ENCODE measurements around the gene IFT88.

Gene IFT88

DNA sequence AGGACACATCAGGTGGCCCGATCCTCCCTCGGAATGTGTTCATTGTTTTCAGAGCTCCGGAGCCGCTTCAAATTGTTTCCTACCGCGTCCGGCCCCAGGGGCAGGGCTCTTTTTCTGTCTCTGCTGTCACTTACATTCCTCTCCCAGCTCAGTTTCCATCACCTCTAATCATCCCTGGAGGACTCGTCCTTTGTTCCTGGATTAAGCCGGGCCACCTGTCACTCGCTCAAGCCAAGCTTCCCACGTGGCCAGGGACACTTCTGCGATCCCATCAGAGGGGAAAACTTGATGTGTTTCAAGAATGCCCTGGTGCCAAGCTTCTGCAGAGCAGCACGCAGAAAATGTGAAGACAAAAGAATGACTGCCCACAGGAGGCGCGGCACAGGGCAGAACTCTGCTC, 150.0 kb downstream of the IFT88 start:
- ChIA-PET CTCF (interaction anchor here (0.8 to 1.0 kb wide), 2 partner anchors 50 to 112 kb away, joined by 3 to 4 read pairs; no protein-coding TSS in a partner anchor), POLR2A (no interaction called here)
- Histone ChIP-seq H3K36me3 (ENCODE audit: control insufficient read depth in 2 of 2, insufficient read depth in 1 of 2, low read length in 2 of 2) (no peaks in the 10 kb centered on the region), H3K9me3 (ENCODE audit: control insufficient read depth, insufficient read depth, low read depth, low read length) (no peaks in the 10 kb centered on the region), H3K27ac (ENCODE audit: extremely low read depth, low read depth, low read length) (no peak overlapping the region), H3K4me3 (ENCODE audit: low read depth, low read length) (no peak overlapping the region), H3K4me1 (ENCODE audit: control insufficient read depth, insufficient read depth, low read length) (no peaks in the 10 kb centered on the region; the same call in 1 of the 2 replicates)
- TF ChIP-seq ZNF530 (tag by site-specific recombination; IDR thresholded peaks at IDR 0.05; ENCODE audit: low read depth) (no peak), MYNN (tag by site-specific recombination; IDR thresholded peaks at IDR 0.05; ENCODE audit: borderline replicate concordance) (no peak), ZNF23 (tag by site-specific recombination; IDR thresholded peaks at IDR 0.05; ENCODE audit: borderline replicate concordance) (no peak), ZEB2 (tag by site-specific recombination; IDR thresholded peaks at IDR 0.05) (no peak), HOXA7 (CRISPR knock-in tag; IDR thresholded peaks at IDR 0.05; ENCODE audit: borderline replicate concordance) (no peak), ZNF140 (tag by site-specific recombination; IDR thresholded peaks at IDR 0.05) (no peak), ZNF350 (tag by site-specific recombination; IDR thresholded peaks at IDR 0.05) (no peak)
- TF ChIP-seq, protein P1, sequence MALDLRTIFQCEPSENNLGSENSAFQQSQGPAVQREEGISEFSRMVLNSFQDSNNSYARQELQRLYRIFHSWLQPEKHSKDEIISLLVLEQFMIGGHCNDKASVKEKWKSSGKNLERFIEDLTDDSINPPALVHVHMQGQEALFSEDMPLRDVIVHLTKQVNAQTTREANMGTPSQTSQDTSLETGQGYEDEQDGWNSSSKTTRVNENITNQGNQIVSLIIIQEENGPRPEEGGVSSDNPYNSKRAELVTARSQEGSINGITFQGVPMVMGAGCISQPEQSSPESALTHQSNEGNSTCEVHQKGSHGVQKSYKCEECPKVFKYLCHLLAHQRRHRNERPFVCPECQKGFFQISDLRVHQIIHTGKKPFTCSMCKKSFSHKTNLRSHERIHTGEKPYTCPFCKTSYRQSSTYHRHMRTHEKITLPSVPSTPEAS (tag by site-specific recombination; IDR thresholded peaks at IDR 0.05) = no peak
- TF ChIP-seq, protein P2, sequence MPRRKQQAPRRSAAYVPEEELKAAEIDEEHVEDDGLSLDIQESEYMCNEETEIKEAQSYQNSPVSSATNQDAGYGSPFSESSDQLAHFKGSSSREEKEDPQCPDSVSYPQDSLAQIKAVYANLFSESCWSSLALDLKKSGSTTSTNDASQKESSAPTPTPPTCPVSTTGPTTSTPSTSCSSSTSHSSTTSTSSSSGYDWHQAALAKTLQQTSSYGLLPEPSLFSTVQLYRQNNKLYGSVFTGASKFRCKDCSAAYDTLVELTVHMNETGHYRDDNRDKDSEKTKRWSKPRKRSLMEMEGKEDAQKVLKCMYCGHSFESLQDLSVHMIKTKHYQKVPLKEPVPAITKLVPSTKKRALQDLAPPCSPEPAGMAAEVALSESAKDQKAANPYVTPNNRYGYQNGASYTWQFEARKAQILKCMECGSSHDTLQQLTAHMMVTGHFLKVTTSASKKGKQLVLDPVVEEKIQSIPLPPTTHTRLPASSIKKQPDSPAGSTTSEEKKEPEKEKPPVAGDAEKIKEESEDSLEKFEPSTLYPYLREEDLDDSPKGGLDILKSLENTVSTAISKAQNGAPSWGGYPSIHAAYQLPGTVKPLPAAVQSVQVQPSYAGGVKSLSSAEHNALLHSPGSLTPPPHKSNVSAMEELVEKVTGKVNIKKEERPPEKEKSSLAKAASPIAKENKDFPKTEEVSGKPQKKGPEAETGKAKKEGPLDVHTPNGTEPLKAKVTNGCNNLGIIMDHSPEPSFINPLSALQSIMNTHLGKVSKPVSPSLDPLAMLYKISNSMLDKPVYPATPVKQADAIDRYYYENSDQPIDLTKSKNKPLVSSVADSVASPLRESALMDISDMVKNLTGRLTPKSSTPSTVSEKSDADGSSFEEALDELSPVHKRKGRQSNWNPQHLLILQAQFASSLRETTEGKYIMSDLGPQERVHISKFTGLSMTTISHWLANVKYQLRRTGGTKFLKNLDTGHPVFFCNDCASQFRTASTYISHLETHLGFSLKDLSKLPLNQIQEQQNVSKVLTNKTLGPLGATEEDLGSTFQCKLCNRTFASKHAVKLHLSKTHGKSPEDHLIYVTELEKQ (tag by site-specific recombination; IDR thresholded peaks at IDR 0.05; ENCODE audit: borderline replicate concordance) = no peak
- TF ChIP-seq, protein P3, sequence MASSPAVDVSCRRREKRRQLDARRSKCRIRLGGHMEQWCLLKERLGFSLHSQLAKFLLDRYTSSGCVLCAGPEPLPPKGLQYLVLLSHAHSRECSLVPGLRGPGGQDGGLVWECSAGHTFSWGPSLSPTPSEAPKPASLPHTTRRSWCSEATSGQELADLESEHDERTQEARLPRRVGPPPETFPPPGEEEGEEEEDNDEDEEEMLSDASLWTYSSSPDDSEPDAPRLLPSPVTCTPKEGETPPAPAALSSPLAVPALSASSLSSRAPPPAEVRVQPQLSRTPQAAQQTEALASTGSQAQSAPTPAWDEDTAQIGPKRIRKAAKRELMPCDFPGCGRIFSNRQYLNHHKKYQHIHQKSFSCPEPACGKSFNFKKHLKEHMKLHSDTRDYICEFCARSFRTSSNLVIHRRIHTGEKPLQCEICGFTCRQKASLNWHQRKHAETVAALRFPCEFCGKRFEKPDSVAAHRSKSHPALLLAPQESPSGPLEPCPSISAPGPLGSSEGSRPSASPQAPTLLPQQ (tag by site-specific recombination; IDR thresholded peaks at IDR 0.05) = no peak
- TF ChIP-seq, protein P4, sequence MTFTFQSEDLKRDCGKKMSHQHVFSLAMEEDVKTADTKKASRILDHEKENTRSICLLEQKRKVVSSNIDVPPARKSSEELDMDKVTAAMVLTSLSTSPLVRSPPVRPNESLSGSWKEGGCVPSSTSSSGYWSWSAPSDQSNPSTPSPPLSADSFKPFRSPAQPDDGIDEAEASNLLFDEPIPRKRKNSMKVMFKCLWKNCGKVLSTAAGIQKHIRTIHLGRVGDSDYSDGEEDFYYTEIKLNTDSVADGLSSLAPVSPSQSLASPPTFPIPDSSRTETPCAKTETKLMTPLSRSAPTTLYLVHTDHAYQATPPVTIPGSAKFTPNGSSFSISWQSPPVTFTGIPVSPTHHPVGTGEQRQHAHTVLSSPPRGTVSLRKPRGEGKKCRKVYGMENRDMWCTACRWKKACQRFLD (tag by site-specific recombination; IDR thresholded peaks at IDR 0.05) = no peak
- TF ChIP-seq, protein P5, sequence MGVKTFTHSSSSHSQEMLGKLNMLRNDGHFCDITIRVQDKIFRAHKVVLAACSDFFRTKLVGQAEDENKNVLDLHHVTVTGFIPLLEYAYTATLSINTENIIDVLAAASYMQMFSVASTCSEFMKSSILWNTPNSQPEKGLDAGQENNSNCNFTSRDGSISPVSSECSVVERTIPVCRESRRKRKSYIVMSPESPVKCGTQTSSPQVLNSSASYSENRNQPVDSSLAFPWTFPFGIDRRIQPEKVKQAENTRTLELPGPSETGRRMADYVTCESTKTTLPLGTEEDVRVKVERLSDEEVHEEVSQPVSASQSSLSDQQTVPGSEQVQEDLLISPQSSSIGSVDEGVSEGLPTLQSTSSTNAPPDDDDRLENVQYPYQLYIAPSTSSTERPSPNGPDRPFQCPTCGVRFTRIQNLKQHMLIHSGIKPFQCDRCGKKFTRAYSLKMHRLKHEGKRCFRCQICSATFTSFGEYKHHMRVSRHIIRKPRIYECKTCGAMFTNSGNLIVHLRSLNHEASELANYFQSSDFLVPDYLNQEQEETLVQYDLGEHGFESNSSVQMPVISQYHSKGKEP (tag by site-specific recombination; IDR thresholded peaks at IDR 0.05) = no peak
- TF ChIP-seq, protein P6, sequence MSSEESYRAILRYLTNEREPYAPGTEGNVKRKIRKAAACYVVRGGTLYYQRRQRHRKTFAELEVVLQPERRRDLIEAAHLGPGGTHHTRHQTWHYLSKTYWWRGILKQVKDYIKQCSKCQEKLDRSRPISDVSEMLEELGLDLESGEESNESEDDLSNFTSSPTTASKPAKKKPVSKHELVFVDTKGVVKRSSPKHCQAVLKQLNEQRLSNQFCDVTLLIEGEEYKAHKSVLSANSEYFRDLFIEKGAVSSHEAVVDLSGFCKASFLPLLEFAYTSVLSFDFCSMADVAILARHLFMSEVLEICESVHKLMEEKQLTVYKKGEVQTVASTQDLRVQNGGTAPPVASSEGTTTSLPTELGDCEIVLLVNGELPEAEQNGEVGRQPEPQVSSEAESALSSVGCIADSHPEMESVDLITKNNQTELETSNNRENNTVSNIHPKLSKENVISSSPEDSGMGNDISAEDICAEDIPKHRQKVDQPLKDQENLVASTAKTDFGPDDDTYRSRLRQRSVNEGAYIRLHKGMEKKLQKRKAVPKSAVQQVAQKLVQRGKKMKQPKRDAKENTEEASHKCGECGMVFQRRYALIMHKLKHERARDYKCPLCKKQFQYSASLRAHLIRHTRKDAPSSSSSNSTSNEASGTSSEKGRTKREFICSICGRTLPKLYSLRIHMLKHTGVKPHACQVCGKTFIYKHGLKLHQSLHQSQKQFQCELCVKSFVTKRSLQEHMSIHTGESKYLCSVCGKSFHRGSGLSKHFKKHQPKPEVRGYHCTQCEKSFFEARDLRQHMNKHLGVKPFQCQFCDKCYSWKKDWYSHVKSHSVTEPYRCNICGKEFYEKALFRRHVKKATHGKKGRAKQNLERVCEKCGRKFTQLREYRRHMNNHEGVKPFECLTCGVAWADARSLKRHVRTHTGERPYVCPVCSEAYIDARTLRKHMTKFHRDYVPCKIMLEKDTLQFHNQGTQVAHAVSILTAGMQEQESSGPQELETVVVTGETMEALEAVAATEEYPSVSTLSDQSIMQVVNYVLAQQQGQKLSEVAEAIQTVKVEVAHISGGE (tag by site-specific recombination; conservative IDR thresholded peaks at IDR 0.05; ENCODE audit: low read depth) = no peak
